Cardiac muscle cell (in vitro differentiated cells and primary cell): ENCODE measurements around the gene EVX2. TPM values are rescaled to one million over a fixed set of nuclear protein-coding genes. Genes with fewer than 3 reads are reported as not detected.

Experiments used
- DNase-seq, 2 donors: peaks; one replicate each; pipeline versions ENCODE4 v3.0.0 to v3.0.0-alpha.2; 2010 to 2017; ENCODE audit warnings: low read depth in 1 of 2, low spot score in 1 of 2
- H3K27ac ChIP-seq: fragments of 200-600 bp; sonication (generic); 2 replicates; pipeline ENCODE4 v1.5.1; 2016
- H3K27me3 ChIP-seq: fragments of 200-600 bp; sonication (generic); 2 replicates; pipeline ENCODE4 v1.6.0; 2016; ENCODE audit warnings: control low read depth
- H3K36me3 ChIP-seq: fragments of 200-600 bp; sonication (generic); 2 replicates; pipeline ENCODE4 v1.5.1; 2016; ENCODE audit warnings: control low read depth
- H3K4me1 ChIP-seq: fragments of 200-600 bp; sonication (generic); 2 replicates; pipeline ENCODE4 v1.8.1; 2017; ENCODE audit warnings: low read depth, mild to moderate bottlenecking, mixed run types
- H3K4me3 ChIP-seq: fragments of 200-600 bp; sonication (generic); 2 replicates; pipeline ENCODE4 v1.5.1; 2016; ENCODE audit warnings: mild to moderate bottlenecking
- H3K9me3 ChIP-seq: fragments of 200-600 bp; sonication (generic); 2 replicates; pipeline ENCODE4 v1.5.1; 2017; ENCODE audit warnings: low read depth, mild to moderate bottlenecking, control low read depth
- CTCF ChIP-seq: IDR thresholded peaks from 2 replicates; pipeline ENCODE4 v1.5.1; 2012; ENCODE audit warnings: low read depth, mild to moderate bottlenecking, low read length
- polyA plus RNA-seq: library from polyadenylated mRNA; unstranded; fragments of >200 nt; fragmentation: Nextera tagmentation; extraction: Ambion mirVana; gene quantifications from 2 replicates; pipeline ENCODE4 v1.2.1, GENCODE V29; 2016
- total RNA-seq: library from RNA; depleted of rRNA; stranded (reverse); fragments of >200 nt; gene quantifications from 2 replicates; pipeline ENCODE4 v1.2.3, GENCODE V29; 2016

EVX2 gene
- total and polyA plus RNA-seq, 2 experiments from 2014 or later = 0.06 to 0.28 TPM

GRCh38 chr2:176110415-176111308 lies 26.9 kb upstream of the EVX2 start:
- Histone ChIP-seq H3K9me3 (no peaks in the 10 kb centered on the region), H3K4me3 (no peak overlapping the region), H3K36me3 (no peaks in the 10 kb centered on the region), H3K4me1 (peaks cover 2% of the 10 kb centered on the region), H3K27ac (no peak overlapping the region), H3K27me3 (peaks cover 99% of the 10 kb centered on the region)
- DNase-seq = no peak
- no peak for TF ChIP-seq CTCF

GRCh38 chr2:176109946-176110345 lies 26.2 kb upstream of the EVX2 start:
- DNase-seq = no peak

GRCh38 chr2:176109192-176109901 lies 25.6 kb upstream of the EVX2 start:
- Histone ChIP-seq H3K27me3 (peaks cover 99% of the 10 kb centered on the region), H3K4me1 (peaks cover 3% of the 10 kb centered on the region), H3K4me3 (no peak overlapping the region), H3K27ac (no peak overlapping the region), H3K36me3 (no peaks in the 10 kb centered on the region), H3K9me3 (no peaks in the 10 kb centered on the region)
- no peak for DNase-seq
- TF ChIP-seq CTCF = no peak

More at GRCh38 chr2:176109946-176110345, 26.2 kb upstream of the EVX2 start:
- Histone ChIP-seq H3K27ac (no peak overlapping the region), H3K9me3 (no peaks in the 10 kb centered on the region), H3K36me3 (no peaks in the 10 kb centered on the region), H3K27me3 (peaks cover 99% of the 10 kb centered on the region), H3K4me1 (peaks cover 2% of the 10 kb centered on the region), H3K4me3 (no peak overlapping the region)
- TF ChIP-seq CTCF = no peak

DNA sequence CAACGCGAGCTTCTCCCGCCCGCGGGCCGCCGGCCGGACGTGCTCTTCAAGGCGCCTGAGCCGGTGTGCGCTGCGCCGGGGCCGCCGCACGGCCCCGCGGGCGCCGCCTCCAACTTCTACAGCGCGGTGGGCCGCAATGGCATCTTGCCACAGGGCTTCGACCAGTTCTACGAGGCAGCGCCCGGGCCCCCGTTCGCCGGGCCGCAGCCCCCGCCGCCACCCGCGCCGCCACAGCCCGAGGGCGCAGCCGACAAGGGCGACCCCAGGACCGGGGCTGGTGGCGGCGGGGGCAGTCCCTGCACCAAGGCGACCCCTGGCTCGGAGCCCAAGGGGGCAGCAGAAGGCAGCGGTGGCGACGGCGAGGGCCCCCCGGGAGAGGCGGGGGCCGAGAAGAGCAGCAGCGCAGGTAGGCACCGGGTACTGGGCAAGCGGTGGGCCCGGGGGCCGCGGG lies 24.0 kb upstream of the EVX2 start:
- DNase-seq = no peak
- Histone ChIP-seq H3K4me3 (no peak overlapping the region), H3K36me3 (no peaks in the 10 kb centered on the region), H3K9me3 (no peaks in the 10 kb centered on the region), H3K4me1 (peaks cover 5% of the 10 kb centered on the region), H3K27ac (no peak overlapping the region), H3K27me3 (peaks cover 99% of the 10 kb centered on the region)
- no peak for TF ChIP-seq CTCF

- Histone ChIP-seq H3K27me3 (peaks cover 99% of the 10 kb centered on the region), H3K9me3 (no peaks in the 10 kb centered on the region), H3K4me1 (peaks cover 5% of the 10 kb centered on the region), H3K36me3 (no peaks in the 10 kb centered on the region), H3K27ac (no peak within 1 kb of the TSS), H3K4me3 (peak within 1 kb of the TSS; percentile 13)
- peak in 1 of 2 donors; percentile 28 for DNase-seq
- no peak for TF ChIP-seq CTCF
Observed at GRCh38 chr2:176106581-176107539, 23.1 kb upstream of the EVX2 start, which contains the start of gene HOXD11. Gene HOXD11 (plus strand): TSS chr2:176107280. CDS start chr2:176107356, 76 bp downstream.
